Uterus (tissue), 2 donors: ENCODE data around the gene TTC4.

Experiments used
- POLR2A ChIP-seq, 2 donors: fragments of 450-650 bp; IDR thresholded peaks; one replicate each; pipeline ENCODE4 v1.6.1; 2016; ENCODE audit warnings: antibody characterized with exemption in 2 of 2, mild to moderate bottlenecking in 1 of 2, moderate library complexity in 1 of 2
- TF ChIP-seq, protein P1 (sequence below), 4 experiments: fragments of 200-600 bp in 2 of 4; fragments of 450-650 bp in 2 of 4; sonication (generic) in 2 of 4; IDR thresholded peaks; one replicate each; pipeline ENCODE4 v1.5.1; 2016 to 2019; ENCODE audit warnings: antibody characterized with exemption in 4 of 4, mild to moderate bottlenecking in 2 of 4, moderate library complexity in 1 of 4

DNA sequence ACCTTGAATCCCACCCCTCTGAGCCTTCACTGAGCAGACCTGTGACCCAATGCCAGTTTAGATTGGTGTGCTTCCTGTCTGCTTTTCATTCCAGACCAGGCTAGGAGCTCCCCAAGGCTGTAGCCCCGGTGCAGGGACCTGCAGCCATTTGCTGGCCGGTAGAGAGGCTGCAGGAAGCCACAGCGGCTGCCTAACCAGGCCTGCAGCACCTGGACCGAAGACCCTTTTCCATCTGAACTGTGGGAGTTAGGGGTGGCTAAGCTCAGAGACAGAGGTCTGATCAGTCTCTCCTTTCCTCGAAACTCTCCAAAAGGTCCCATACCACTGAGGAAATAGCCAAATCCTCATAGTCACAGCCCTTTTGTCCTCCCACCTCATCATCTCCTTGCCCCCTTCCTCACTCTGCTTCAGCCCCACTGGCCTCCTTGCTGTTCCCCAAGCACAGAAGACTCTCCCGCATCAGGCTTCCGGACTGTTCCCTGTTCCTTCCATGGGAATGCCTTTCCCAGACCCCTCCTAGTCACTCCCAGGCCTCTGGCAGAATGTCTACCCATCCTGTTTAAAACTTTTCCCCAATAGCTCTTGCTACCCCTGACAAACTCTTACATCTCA, 674 bp upstream of the TTC4 start:
- no peak for TF ChIP-seq POLR2A (IDR thresholded peaks at IDR 0.05)
- TF ChIP-seq, protein P1, sequence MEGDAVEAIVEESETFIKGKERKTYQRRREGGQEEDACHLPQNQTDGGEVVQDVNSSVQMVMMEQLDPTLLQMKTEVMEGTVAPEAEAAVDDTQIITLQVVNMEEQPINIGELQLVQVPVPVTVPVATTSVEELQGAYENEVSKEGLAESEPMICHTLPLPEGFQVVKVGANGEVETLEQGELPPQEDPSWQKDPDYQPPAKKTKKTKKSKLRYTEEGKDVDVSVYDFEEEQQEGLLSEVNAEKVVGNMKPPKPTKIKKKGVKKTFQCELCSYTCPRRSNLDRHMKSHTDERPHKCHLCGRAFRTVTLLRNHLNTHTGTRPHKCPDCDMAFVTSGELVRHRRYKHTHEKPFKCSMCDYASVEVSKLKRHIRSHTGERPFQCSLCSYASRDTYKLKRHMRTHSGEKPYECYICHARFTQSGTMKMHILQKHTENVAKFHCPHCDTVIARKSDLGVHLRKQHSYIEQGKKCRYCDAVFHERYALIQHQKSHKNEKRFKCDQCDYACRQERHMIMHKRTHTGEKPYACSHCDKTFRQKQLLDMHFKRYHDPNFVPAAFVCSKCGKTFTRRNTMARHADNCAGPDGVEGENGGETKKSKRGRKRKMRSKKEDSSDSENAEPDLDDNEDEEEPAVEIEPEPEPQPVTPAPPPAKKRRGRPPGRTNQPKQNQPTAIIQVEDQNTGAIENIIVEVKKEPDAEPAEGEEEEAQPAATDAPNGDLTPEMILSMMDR (IDR thresholded peaks at IDR 0.05), result no peak
